Erythroblast (primary cell): Measurements from ENCODE around the gene MAP3K5.

Experiments
- GATA1 ChIP-seq: IDR thresholded peaks from 2 replicates; pipeline ENCODE4 v1.6.1; 2011; ENCODE audit warnings: low read depth, mild to moderate bottlenecking, control low read depth, low read length, moderate library complexity
- POLR2A ChIP-seq: IDR thresholded peaks from 2 replicates; pipeline ENCODE4 v1.6.1; 2011; ENCODE audit warnings: mild to moderate bottlenecking, low read length

DNA sequence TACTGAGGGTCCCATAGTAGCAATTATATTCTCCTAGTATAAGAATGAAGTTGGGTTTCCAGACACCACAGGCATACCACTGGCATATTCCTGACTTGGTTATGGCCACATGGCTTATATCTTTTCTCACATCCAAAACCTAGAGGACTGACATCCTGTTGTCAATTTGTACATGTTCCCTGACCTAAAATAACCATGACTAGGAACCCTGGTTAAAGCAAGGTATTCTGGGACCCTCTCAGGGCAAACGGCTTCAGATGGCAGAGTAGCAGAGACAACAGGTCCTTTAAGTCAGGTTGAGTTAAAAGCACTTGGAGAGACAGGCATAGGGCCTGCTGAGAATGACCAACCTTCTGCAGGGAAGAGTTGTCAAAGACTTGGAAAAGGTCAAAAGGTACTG lies 12.6 kb downstream of the MAP3K5 start:
- no peak for TF ChIP-seq POLR2A
- TF ChIP-seq GATA1 = no peak
